Endodermal cell (in vitro differentiated cells): ENCODE data around the gene RNF227. TPM values are rescaled to one million over a fixed set of nuclear protein-coding genes. Genes with fewer than 3 reads are reported as not detected.

ENCODE experiments used
- DNase-seq: peaks from one replicate; pipeline ENCODE4 v3.0.0-alpha.2; 2017
- H3K27ac ChIP-seq: 2 replicates; pipeline ENCODE4 v1.5.1; 2013; ENCODE audit warnings: mild to moderate bottlenecking, low read depth, low read length, moderate library complexity
- H3K27me3 ChIP-seq: 2 replicates; pipeline ENCODE4 v1.6.1; 2013; ENCODE audit warnings: mild to moderate bottlenecking, low read length, moderate library complexity; ENCODE audit not compliant: insufficient read depth, control insufficient read depth, poor library complexity, severe bottlenecking
- H3K36me3 ChIP-seq: 2 replicates; pipeline ENCODE4 v1.7.0; 2013; ENCODE audit warnings: mild to moderate bottlenecking, low read length, moderate library complexity; ENCODE audit not compliant: control insufficient read depth, insufficient read depth
- H3K4me1 ChIP-seq: one replicate; pipeline ENCODE4 v1.7.0; 2013; ENCODE audit warnings: low read length; ENCODE audit not compliant: control insufficient read depth, insufficient read depth
- H3K4me3 ChIP-seq: 2 replicates; pipeline ENCODE4 v1.5.1; 2013; ENCODE audit warnings: mild to moderate bottlenecking, low read length, moderate library complexity
- H3K9ac ChIP-seq: 2 replicates; pipeline ENCODE4 v1.6.1; 2013; ENCODE audit warnings: mild to moderate bottlenecking, low read length, moderate library complexity; ENCODE audit not compliant: poor library complexity, severe bottlenecking; ENCODE audit errors: extremely low read depth
- H3K9me3 ChIP-seq: 2 replicates; pipeline ENCODE4 v1.6.1; 2013; ENCODE audit warnings: mild to moderate bottlenecking, low read length, moderate library complexity; ENCODE audit not compliant: control insufficient read depth
- H3K27ac Mint-ChIP-seq: 2 replicates; pipeline ENCODE4 v1.8.0; 2020; ENCODE audit warnings: mixed read lengths
- H3K27me3 Mint-ChIP-seq: 2 replicates; pipeline ENCODE4 v1.8.0; 2021; ENCODE audit warnings: mild to moderate bottlenecking, mixed read lengths; ENCODE audit not compliant: insufficient read depth
- H3K36me3 Mint-ChIP-seq: 2 replicates; pipeline ENCODE4 v1.8.0; 2020; ENCODE audit warnings: low read depth, mixed read lengths
- H3K4me1 Mint-ChIP-seq: 2 replicates; pipeline ENCODE4 v1.8.0; 2020; ENCODE audit warnings: mixed read lengths
- H3K4me3 Mint-ChIP-seq: 2 replicates; pipeline ENCODE4 v1.8.0; 2020; ENCODE audit warnings: mild to moderate bottlenecking, moderate library complexity, mixed read lengths
- H3K9me3 Mint-ChIP-seq: 2 replicates; pipeline ENCODE4 v1.8.0; 2020; ENCODE audit warnings: mild to moderate bottlenecking, mixed read lengths
- whole genome bisulfite sequencing, 2 experiments: methylation state at CpG; one replicate each; pipeline versions ENCODE4 v1.1.5 to v1.1.7; 2013; ENCODE audit warnings: missing lambda C conversion rate in 2 of 2, mixed read lengths in 1 of 2; ENCODE audit not compliant: insufficient coverage in 1 of 2, insufficient read length in 1 of 2; 5-methylcytosine and 5-hydroxymethylcytosine counted together
- total RNA-seq, 2 donors: library from RNA; stranded (reverse); fragmentation: NEBNext Ultra II Directional in 1 of 2; extraction: Animal tissue kit (Norgen Biotek cat#: 25700) in 1 of 2; gene quantifications; 2 replicates in 1 of 2; 3 replicates in 1 of 2; pipeline ENCODE4 v1.2.1, GENCODE V29; 2021
- TF ChIP-seq, protein P1 (sequence below): fragments of 200-600 bp; sonication (generic); conservative IDR thresholded peaks from 2 replicates; pipeline ENCODE4 v1.5.0; 2021; ENCODE audit warnings: antibody characterized with exemption, mild to moderate bottlenecking

The RNF227 gene
- total RNA-seq, 2 donors from 2014 or later, result 1.1 to 1.6 TPM

DNA sequence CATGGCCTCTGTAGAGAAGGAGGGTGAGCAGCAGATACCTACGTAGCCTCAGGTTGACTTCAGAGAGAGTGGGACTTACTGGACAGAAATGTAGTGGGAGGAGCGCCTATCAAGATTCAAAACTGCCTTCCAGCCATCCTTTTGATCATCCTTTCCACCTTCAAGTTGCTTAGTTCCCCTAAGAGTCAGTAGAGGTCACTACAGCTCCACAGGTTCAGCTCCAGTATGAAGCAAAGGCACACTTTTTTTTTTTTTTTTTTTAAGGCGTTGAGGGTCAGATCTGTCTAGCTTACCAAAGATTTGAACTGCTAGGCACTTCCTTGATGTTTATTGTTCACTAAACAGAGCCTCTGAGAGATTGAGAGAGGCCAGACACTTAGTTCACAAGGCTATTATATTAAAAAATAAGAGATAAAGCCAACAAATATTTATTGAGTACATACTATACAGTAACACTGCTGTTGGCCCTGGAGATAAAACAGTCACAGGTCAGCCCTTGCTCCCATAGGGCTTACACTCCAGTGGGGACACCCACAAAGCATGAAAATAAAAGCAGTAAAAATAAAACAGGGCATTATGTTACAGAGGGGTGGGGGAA, 3.1 kb downstream of the RNF227 start:
- TF ChIP-seq, protein P1, sequence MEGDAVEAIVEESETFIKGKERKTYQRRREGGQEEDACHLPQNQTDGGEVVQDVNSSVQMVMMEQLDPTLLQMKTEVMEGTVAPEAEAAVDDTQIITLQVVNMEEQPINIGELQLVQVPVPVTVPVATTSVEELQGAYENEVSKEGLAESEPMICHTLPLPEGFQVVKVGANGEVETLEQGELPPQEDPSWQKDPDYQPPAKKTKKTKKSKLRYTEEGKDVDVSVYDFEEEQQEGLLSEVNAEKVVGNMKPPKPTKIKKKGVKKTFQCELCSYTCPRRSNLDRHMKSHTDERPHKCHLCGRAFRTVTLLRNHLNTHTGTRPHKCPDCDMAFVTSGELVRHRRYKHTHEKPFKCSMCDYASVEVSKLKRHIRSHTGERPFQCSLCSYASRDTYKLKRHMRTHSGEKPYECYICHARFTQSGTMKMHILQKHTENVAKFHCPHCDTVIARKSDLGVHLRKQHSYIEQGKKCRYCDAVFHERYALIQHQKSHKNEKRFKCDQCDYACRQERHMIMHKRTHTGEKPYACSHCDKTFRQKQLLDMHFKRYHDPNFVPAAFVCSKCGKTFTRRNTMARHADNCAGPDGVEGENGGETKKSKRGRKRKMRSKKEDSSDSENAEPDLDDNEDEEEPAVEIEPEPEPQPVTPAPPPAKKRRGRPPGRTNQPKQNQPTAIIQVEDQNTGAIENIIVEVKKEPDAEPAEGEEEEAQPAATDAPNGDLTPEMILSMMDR, result peak; percentile 88
- Mint-ChIP-seq H3K4me1 (peaks cover 5% of the 10 kb centered on the region), H3K27ac (no peak overlapping the region), H3K27me3 (peaks cover 37% of the 10 kb centered on the region), H3K9me3 (no peaks in the 10 kb centered on the region), H3K36me3 (peaks cover 23% of the 10 kb centered on the region), H3K4me3 (no peak overlapping the region)
- DNase-seq, result peak; percentile 74
- peaks cover 21% of the 10 kb centered on the region for H3K36me3 ChIP-seq
- H3K9ac ChIP-seq, result no peak overlapping the region
- no peak overlapping the region for H3K27ac ChIP-seq
- H3K4me1 ChIP-seq, result no peaks in the 10 kb centered on the region
- no peak overlapping the region for H3K4me3 ChIP-seq
- H3K9me3 ChIP-seq, result no peaks in the 10 kb centered on the region
- H3K27me3 ChIP-seq, result peaks cover 10% of the 10 kb centered on the region
- 30 to 75% methylated on average over 1 to 3 of the region's 3 CpGs for WGBS, 2 experiments

DNA sequence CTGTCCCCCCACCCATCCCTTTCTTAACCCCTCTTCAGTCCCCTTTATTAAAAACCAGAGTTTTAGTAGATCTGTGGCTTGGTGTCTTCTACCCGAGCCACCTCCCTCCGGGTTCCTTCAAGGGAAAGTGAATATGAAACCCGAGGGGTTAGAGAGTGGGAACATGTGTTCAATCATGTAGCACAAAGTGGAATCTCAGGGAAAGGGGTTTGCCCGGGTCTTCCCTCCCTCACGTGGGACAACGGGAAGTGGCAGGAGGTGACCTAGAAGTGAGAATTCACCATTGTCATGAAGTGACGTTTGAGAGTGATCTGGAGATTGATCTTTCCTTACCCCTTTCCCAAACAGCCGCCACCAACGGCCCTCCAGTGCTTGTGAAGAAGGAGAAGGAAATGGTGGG, 5.0 kb downstream of the RNF227 start:
- H3K9ac ChIP-seq, result no peak overlapping the region
- H3K36me3 Mint-ChIP-seq, result peaks cover 39% of the 10 kb centered on the region
- no peak overlapping the region for H3K27ac Mint-ChIP-seq
- no peak overlapping the region for H3K4me3 ChIP-seq
- no peaks in the 10 kb centered on the region for H3K4me1 ChIP-seq
- TF ChIP-seq, protein P1, result no peak
- no peaks in the 10 kb centered on the region for H3K9me3 ChIP-seq
- H3K27me3 ChIP-seq, result no peaks in the 10 kb centered on the region
- no peak overlapping the region for H3K4me3 Mint-ChIP-seq
- H3K4me1 Mint-ChIP-seq, result peaks cover 5% of the 10 kb centered on the region
- 86 to 90% methylated on average over 3 to 8 of the region's 9 CpGs for WGBS, 2 experiments
- peaks cover 38% of the 10 kb centered on the region for H3K36me3 ChIP-seq
- H3K9me3 Mint-ChIP-seq, result no peaks in the 10 kb centered on the region
- no peak for DNase-seq
- H3K27ac ChIP-seq, result no peak overlapping the region
- H3K27me3 Mint-ChIP-seq, result peaks cover 17% of the 10 kb centered on the region

DNA sequence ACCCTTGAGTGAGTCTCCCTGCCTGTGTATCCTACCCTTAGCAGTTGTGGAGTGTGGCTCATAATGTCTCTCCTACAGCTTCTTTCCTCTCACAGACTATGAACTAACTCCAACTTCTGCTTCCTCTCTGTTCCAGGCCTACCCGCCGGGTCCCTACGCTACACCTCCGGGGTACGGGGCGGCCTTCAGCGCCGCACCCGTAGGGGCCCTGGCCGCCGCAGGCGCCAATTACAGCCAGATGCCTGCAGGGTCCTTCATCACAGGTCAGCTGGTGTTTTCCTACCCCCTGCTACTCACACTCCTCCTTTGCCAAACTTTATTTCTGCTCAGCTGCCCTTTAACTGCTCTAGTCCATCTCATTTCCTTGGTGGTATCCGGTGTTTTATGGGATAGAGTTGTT, 5.4 kb downstream of the RNF227 start:
- Mint-ChIP-seq H3K27ac (no peak overlapping the region), H3K4me1 (peaks cover 5% of the 10 kb centered on the region), H3K27me3 (peaks cover 16% of the 10 kb centered on the region), H3K36me3 (peaks cover 41% of the 10 kb centered on the region), H3K9me3 (no peaks in the 10 kb centered on the region), H3K4me3 (no peak overlapping the region)
- no peak overlapping the region for H3K9ac ChIP-seq
- H3K27me3 ChIP-seq, result no peaks in the 10 kb centered on the region
- TF ChIP-seq, protein P1, result no peak
- peaks cover 42% of the 10 kb centered on the region for H3K36me3 ChIP-seq
- H3K4me1 ChIP-seq, result no peaks in the 10 kb centered on the region
- no peak overlapping the region for H3K4me3 ChIP-seq
- no peak for DNase-seq
- H3K27ac ChIP-seq, result no peak overlapping the region
- 95 to 97% methylated on average over 12 to 13 of the region's 13 CpGs for WGBS, 2 experiments
- no peaks in the 10 kb centered on the region for H3K9me3 ChIP-seq
